GM21529 (cell line): ENCODE measurements around the gene RPS27A.
"Not testable (repeated sequence)": the region's sequence is repeated elsewhere in the genome, so short reads cannot be mapped to it uniquely, and the experiment has no call there.

Source experiments
- ATAC-seq: cut with Tn5 transposase; IDR thresholded peaks from one replicate; pipeline ENCODE4 v1.9.1; 2021; ENCODE audit not compliant: unreplicated experiment

The RPS27A gene

DNA sequence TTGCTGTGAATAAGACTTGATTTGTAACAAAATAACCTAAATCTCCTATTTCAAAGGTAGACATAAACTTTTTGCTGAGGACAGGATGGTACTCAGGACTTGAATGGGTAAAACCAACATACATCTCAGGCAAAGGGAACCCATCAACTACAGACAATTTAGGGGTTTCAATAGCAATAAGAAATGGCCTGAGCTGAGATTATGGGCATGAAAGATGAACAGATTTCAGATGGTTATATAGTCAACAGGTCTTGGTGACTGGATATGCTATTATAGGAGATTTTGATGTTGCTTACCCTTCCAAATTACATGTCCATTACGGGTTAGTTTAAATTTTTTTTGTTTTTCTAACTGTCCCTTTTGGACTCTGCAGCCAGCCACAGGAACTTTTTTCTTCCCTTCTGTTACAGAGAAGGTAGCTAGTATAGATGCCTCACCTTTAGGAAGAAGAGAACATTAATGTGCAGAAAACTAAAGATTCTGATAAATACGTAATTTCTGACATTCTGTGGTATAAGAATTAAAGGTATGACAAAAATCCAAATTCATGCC is 4.6 kb downstream of the RPS27A start:
- no peak for ATAC-seq

DNA sequence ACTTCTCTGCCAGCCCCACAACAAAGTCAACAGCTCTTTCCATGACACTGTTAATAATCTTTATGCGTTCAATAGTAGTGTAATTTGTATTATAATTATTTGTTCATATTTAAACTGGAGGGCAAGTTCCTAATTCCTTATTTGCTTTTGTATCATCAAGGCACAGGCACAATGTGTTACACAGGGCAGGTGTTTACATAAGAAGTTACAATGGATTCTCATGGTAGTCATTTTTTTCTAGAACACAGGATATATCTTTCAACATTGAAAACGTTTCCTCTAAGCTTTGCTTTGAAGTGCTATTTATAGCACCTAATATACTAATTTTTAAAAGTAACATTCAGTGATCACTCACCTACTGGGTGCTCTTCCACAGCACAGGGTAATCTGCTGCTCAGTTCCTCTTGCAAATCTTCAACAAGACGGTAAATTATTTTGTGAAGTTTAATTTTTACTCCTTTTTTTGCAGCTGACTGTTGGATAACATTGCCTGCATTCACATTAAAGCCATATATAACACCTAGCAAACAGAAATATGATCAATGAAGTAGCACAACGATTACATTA is 7.3 kb downstream of the RPS27A start:
- no peak for ATAC-seq

DNA sequence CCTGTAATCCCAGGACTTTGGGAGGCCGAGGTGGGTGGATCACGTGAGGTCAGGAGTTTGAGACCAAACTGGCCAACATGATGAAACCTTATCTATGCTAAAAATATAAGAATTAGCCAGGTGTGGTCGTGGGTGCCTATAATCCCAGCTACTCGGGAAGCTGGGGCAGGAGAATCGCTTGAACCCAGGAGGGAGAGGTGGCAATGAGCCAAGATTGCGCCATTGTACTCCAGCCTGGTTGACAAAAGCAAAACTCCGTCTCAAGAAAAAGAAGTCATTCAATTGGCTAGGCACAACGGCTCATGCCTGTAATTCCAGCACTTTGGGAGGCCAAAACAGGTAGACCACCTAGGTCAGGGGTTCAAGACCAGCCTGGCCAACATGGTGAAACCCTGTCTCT is 9.1 kb downstream of the RPS27A start:
- not testable (repeated sequence) for ATAC-seq

DNA sequence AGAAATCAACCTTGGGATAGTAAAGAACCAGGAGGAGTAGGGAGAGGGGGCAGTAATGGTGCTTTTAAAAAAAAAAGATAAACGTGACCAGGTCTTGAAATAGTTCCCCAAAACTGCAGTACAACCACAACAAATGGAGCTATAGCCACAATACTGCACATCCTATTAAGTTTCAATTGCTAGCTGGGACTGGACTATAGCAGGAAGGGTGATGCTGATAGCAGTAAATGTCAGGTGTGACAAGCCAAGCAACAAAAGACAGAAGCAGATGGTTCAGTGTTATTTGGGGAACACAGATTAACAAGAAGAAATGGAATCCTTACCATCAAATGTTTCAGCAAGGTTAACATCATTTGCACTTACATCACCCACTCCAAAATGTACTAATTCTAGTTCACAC is 10.1 kb downstream of the RPS27A start:
- no peak for ATAC-seq

DNA sequence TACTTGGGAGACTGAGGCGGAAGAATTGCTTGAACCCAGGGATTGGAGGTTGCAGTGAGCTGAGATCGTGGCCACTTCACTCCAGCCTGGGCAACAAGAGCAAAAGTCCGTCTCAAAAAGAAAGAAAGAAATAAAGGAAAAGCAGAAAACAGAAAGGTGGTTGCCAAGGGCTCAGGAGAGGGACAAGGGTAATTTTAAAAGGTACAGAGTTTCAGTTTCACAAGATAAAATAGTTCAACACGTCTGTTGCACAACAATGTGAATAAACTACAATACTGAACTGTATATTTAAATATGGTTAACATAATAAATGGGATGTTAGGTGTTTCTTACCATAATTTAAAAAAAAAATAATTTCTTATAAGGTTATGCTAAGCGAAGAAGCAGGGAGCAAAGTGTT is 12.9 kb downstream of the RPS27A start:
- ATAC-seq = no peak

DNA sequence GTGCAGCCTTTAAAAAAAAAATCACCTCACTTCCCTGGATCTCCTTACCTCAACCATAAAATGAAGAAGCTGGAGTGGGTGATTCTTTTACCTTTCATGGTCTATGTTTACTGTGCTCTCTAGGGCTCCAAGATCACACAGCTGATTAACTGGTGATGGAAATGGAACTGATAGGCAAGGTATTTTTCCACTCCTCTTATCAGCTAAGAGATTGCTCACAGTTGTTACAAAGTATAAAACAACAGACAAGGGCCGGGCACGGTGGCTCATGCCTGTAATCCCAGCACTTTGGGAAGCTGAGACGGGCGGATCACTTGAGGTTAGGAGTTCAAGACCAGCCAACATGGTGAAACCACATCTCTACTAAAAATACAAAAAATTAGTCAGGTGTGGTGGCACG is 14.5 kb downstream of the RPS27A start:
- ATAC-seq = no peak

DNA sequence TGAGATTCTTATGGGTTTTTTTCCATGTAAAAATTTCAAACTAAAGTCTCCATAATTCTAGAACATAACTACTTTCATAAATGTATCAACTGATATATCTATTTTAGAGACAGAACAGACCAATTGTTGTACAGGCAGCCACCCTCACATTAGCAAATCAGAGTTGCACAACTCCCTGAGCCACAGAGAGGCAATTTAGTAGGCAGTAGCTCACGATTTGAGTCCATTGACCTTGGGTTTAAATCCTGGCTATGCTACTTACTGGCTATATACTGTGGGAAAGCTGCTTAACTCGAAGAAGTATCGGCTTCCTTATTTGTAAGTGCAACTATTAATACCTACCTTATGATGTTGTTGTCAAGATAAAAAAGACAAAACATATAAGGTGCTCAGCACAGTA is 20.3 kb downstream of the RPS27A start:
- ATAC-seq = no peak

DNA sequence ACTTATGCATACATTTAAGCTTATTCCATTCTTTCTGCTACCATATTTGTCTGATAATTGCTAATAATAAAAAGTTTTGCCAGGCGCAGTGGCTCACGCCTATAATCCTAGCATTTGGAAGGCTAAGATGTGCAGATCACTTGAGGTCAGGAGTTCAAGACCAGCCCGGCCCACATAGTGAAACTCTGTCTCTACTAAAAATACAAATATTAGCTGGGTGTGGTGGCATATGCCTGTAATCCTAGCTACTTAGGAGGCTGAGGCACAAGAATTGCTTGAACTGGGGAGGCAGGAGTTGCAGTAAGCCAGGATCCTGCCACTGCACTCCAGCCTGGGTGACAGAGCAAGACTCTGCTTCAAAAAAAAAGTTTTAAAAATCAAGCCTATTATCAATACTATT is 27.1 kb downstream of the RPS27A start:
- not testable (repeated sequence) for ATAC-seq

DNA sequence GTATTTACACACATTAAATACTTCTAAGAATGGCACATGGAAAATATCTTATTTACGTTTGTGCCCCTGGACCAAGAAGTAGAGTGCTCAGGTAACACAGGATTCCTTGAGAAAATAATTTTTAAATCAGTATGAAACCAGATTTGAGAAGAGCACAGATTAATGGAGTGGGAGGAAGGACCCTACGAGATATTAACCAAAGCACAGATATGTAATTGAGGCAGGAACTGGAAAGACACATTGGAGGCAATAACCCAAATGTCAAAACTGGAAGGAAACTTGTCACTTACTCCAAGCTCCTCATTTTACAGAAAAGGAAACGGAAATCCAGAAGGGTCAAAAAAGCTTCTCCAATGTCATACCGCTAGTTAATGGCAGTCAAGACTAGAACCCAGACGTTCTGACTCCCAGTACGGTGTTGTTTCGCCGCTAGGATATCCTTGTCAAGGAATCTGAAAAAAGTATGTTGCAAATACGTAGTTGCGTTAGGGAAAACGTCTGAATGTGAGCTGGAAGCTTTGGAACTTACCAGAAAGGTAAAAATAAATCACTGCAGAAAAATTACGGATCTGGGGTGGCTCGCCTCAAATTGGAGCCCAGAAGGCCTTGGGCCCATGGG is 35.9 kb downstream of the RPS27A start:
- no peak for ATAC-seq

DNA sequence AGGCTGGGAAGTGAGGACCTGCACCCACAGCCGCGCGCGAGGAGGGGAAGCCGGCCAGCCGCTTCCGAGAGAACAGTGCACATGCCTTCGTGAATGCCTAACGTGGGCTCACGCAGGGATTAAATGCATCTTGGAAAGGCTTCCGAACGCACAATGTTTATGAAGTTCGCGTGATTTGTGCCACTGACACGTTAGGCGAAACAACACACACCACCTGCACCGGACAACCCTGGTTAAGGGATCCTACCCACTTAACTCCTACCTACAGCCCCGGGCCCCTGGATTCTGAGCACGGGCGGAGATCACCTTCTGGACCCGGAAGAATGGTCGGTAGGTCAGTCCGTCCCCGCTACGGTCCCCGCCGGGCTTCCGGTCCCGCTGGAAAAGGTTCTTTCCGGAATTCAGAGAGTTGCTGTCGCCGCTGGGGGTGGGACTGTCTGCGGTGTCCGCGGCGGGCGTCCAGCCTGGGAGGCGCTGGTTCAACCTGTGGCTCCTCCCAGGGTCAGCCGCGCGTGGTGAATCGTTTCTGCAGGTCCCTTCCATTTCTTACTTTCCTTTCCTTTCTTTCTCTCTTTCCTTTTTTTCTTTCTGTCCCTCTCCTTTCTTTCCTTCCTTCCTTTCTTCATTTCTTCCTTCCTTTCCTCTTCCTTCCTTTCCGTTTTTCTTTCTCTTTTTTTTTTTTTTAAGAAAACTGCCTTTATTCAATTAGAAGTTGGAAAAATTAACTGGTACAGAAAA is 36.6 kb downstream of the RPS27A start, which contains the start of gene MTIF2:
TSS of gene MTIF2 (minus strand) at position 325 of the 738 bp plus-strand sequence. CDS start 5,373 bp downstream, outside the sequence.
- peak; percentile 94 for ATAC-seq

DNA sequence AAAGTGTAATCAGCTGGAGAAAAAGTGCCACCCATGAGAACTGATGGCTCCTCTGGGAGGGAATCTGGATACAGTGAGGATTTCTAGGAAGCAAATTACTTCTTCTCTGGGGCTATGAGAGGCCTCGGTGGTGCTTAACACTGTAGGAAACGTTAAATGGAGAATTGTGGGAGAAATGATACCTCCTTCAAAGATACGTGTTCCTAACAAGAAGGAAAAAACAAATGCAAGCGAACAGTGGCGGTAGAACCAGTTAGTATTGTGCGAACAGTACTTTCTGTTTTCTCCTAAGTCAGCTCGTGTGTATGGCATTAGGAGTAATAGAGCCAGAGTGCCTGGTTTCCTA is 37.1 kb downstream of the RPS27A start:
- no peak for ATAC-seq

DNA sequence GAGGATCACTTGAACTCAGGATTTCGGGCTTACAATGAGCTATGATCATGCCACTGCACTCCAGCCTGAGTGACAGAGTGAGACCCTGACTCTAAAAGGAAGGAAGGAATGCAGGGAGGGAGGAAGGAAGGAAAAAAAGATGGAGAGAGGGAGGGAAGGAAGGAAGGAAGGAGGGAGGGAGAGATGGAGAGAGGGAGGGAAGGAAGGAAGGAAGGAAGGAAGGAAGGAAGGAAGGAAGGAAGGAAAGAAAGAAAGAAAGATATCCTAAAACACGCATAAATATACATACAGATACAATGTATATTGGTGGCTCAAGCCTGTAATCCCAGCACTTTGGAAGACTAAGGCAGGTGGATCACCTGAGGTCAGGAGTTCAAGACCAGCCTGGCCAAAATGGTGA is 41.9 kb downstream of the RPS27A start:
- ATAC-seq = not testable (repeated sequence)

DNA sequence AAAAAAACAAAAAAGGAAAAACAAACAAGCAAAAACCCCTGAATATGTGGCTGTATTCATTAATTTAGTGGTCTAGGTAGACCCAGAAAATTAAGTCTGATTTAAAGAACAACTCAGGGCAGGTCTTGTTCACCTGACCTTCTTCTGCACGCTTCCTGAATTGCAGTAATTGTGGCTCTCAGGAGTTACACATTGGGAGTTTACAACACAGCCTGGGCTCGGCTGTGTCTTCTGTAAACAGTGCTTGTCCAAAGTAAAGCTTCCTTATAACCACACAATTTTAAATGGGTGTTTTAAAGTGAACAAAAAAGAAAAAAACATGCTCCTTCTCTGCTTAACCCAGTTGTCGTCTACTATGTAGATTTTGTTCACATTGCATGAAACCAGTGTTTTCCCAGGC is 44.8 kb downstream of the RPS27A start:
- no peak for ATAC-seq

DNA sequence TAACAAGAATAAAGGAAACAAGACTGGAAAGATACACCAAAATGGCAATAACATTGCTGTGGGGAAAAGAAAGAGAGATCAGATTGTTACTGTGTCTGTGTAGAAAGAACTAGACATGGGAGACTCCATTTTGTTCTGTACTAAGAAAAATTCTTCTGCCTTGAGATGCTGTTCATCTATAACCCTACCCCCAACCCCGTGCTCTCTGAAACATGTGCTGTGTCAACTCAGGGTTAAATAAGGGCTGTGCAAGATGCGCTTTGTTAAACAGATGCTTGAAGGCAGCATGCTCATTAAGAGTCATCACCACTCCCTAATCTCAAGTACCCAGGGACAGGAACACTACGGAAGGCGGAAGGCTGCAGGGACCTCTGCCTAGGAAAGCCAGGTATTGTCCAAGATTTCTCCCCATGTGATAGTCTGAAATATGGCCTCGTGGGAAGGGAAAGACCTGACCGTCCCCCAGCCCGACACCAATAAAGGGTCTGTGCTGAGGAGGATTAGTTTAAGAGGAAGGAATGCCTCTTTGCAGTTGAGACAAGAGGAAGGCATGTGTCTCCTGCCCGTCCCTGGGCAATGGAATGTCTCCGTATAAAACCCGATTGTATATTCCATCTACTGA is 46.8 kb downstream of the RPS27A start:
- ATAC-seq = not testable (repeated sequence)

DNA sequence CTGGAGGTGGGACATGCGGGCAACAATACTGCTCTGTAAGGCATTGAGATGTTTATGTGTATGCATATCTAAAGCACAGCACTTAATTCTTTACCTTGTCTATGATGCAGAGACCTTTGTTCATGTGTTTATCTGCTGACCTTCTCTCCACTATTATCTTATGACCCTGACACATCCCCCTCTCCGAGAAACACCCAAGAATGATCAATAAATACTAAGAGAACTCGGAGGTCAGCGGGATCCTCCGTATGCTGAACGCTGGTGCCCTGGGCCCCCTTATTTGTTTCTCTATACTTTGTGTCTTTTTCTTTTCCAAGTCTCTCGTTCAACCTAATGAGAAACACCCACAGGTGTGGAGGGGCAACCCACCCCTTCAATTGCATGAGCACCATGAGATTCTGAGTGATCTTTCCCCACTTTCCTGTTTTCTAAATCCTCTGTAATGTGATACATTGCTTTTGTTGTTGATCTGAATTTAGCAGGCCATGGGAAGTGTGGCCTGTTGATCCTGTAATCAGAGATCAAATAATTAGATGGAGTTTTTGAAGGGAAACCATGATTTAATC is 47.5 kb downstream of the RPS27A start:
- not testable (repeated sequence) for ATAC-seq

DNA sequence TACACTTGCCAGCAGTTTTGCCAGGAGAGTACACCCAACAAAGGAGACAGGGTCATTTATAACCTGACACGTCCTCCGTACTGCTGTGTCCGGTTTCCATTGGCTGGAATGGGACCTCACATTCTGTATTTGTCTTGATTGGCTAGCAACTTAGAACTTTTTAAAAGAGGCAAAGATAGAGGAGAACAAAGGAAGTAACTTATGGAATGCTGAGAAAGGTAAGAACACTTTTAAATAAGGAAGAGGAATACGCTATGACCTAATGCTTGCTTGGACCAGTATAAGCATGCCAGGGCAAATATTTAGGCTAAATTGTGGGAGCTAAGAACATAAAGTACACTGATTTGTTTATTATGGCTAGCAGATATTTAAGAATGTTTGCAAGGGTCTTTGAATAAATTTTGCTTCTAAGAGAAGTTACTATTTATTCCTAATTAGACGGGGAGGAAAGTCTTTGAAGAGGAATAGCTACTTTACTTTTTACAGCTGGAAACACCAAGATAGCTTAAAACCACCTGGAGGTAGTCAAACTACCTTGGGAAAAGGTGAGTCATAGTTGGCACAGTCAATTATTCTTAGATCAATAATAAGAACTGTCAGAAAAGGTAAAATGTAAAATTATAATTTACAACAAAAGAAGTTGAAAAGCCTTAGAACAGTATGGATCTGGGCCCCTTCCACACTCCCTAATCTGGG is 48.5 kb downstream of the RPS27A start:
- ATAC-seq = not testable (repeated sequence)

DNA sequence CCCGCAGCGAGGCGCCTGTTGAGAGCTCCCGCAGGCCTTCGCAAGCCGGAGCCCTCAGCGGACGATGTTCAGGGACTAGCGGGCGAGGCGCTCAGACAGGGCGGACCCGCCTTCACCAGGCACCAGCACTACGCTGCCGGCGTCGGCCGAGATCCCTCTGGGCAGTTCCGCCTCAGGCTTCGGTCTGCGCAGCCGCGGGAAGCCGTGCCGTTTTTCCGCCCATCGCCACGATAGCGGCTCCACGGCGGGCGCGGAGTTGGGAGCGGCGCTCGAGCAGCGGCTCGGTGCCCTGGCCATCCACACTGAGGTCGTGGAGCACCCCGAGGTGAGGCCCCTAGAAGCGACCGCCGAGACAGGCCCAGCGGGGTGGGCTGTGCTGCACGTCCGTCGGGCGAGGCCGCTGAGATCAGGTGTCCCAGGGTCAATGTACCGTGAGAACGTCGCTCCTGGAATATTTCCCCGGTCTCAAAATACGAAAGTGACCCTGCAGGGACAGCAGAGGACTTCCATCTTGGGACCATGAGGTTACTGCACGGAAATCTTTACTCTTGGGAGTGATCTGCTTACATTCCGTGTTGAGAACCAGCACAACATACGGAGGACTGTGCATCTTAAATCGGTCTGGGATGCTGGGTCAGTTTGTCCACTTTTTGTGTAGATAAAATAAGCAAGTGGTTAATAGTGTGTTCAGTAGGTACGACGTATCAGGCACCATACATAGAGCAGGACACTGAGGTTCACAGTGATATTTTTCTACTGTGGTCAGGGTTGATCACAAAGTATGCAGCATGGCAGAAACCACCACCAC is 49.8 kb downstream of the RPS27A start:
- ATAC-seq = peak; percentile 97

DNA sequence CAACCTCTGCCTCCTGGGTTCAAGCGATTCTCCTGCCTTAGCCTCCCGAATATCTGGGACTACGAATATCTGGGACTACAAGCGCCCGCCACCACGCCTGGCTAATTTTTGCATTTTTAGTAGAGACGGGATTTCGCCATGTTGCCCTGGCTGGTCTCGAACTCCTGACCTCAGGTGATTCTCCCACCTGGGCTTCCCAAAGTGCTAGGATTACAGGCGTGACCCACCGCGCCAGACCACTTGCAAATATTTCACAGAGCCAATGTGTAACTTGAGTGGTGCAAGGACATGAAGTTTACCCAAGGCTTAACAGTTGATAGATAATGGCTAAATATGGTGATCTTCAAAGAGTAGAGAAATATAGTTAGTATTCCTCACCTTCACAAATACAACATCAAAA is 50.6 kb downstream of the RPS27A start:
- ATAC-seq = no peak
